ENCODE measurements around the gene YIPF7.

The YIPF7 gene

DNA sequence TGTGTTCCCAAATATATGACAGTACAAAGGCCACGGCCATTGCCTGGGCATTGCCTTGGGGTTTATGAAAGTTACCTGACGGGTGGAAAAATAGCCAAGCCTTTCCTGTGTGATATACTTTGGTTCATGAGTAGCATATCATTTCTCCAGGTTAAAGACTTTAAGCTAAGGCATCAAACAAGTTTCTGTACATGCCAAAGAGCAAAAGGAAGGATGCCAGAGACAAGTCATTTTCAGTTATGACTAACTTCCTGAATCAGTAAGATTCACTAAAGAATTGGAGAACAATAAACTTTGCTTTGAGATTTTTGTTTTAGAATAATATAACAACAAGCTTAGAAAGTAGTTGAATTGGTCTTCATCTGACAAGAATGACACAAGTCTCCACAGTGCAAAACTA lies 17.1 kb upstream of the YIPF7 start:
- Histone ChIP-seq H3K27ac (ENCODE audit: low read depth, low read length) (no peak overlapping the region), H3K27me3 (ENCODE audit: insufficient read depth, low read length) (no peaks in the 10 kb centered on the region), H3K36me3 (ENCODE audit: insufficient read depth, low read length) (no peaks in the 10 kb centered on the region), H2AFZ (ENCODE audit: low read length, unreplicated experiment) (no peak overlapping the region), H3K4me1 (ENCODE audit: control insufficient read depth, insufficient read depth, low read length, unreplicated experiment) (peaks cover 10% of the 10 kb centered on the region), H3K4me3 (ENCODE audit: low read depth, low read length) (no peak overlapping the region), H3K79me2 (ENCODE audit: control insufficient read depth, insufficient read depth, low read length, unreplicated experiment) (no peaks in the 10 kb centered on the region)

DNA sequence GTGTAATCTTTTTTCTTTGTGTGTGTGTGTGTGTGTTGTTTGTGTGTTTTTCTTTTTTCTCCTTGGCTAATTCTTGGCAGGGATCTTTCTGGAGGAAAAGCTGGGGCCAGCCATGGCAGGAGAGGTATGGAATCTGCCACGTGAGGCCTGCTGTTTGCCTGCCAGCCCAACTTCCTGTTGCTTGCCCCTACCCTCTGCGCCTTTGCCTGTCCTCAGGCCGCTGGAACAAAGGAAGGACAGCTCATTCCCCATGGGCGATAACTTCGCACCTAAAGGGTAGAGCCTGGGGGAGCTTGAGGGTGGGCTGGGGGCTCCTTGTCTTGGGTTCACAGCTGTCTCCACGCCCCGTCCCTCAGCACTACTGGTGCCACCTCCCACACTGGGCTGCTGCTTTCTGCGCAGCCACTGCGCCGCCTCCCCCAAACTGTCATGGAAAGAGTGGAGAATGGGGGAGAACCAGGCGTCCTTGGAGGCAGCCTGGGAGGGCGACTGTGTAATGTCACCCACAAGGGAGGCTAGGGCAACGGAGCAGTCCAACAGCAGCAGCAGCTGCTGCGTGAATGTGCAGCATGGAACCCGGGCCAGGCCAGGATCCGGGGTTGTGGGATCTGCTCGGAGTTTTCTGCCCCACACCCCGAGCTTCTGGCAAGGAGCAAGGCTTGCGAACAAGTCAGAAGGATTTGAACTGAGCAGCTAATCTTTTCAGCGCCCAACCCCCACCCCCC lies 12.3 kb upstream of the YIPF7 start:
- Histone ChIP-seq H3K4me1 (ENCODE audit: control insufficient read depth, insufficient read depth, low read length, unreplicated experiment) (peaks cover 5% of the 10 kb centered on the region), H3K79me2 (ENCODE audit: control insufficient read depth, insufficient read depth, low read length, unreplicated experiment) (no peaks in the 10 kb centered on the region), H2AFZ (ENCODE audit: low read length, unreplicated experiment) (no peak overlapping the region), H3K36me3 (ENCODE audit: insufficient read depth, low read length) (no peaks in the 10 kb centered on the region), H3K4me3 (ENCODE audit: low read depth, low read length) (no peak overlapping the region), H3K27me3 (ENCODE audit: insufficient read depth, low read length) (peaks cover 2% of the 10 kb centered on the region; the same call in 1 of the 2 replicates), H3K27ac (ENCODE audit: low read depth, low read length) (no peak overlapping the region)

DNA sequence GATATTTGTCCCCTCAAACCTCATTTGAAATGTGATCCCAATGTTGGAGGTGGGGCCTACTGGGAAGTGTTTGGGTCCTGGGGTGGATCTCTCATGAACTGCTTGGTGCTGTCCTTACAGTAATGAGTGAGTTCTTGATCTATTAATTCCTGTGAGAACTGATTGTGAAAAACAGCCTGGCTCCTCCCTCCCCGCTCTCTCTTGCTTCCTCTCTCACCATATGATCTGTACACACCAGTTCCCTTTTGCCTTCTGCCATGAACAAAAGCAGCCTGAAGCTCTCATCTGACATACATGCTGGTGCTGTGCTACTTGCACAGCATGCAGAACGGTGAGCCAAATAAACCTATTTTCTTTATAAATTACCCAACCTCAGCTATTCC lies 11.2 kb upstream of the YIPF7 start:
- Histone ChIP-seq H3K27me3 (ENCODE audit: insufficient read depth, low read length) (peaks cover 6% of the 10 kb centered on the region; the same call in 1 of the 2 replicates), H3K4me1 (ENCODE audit: control insufficient read depth, insufficient read depth, low read length, unreplicated experiment) (no peaks in the 10 kb centered on the region), H2AFZ (ENCODE audit: low read length, unreplicated experiment) (no peak overlapping the region), H3K4me3 (ENCODE audit: low read depth, low read length) (no peak overlapping the region), H3K36me3 (ENCODE audit: insufficient read depth, low read length) (no peaks in the 10 kb centered on the region), H3K27ac (ENCODE audit: low read depth, low read length) (no peak overlapping the region), H3K79me2 (ENCODE audit: control insufficient read depth, insufficient read depth, low read length, unreplicated experiment) (no peaks in the 10 kb centered on the region)

DNA sequence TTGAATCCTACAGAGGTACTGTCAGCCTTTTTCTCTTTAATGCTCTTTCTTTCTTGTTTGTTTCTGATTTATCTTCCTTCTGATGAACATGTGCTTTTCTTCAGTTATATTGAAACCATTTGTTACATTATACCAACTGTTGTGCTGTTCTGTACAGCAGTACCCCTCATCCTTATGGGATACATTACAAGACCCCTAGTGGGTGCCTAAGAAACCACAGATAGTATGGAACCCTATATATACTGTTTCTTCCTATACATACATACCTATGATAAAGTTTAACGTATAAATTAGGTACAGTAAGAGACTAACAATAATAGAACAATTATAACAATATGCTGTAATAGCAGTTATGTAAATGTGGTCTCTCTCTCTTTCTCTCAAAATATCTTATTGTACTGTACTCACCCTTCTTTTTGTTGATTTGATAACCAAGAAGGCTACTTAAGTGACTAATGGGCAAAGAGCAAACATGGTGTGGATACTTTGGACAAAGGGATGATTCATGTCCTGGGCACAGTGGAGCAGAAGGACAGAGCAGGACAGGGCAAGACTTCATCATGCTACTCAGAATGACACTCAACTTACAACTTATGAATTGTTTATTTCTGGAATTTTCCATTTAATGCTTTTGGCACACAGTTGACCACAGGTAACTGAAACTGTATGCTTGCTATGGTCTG lies 10.7 kb upstream of the YIPF7 start:
- H3K27ac ChIP-seq (ENCODE audit: low read depth, low read length), result no peak overlapping the region
- no peaks in the 10 kb centered on the region for H3K79me2 ChIP-seq (ENCODE audit: control insufficient read depth, insufficient read depth, low read length, unreplicated experiment)
- no peak overlapping the region for H3K4me3 ChIP-seq (ENCODE audit: low read depth, low read length)

DNA sequence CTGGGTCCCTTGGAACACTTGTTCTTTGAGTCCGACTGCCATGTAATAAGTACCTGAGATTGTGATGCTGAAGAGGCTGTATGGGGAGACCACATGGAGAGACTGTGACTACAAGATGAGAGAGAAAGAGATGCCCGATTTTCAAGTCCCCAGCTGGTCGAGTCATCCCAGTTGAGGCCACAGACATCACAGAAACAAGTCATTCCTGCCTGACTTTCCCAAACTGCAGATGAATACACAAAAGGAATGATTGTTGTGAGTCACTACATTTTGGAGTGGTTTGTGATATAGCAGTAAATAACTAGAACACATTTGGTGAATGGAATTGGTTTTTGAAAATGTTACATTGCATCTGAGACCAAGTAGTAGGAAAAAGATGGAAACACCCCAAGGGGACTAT lies 9.0 kb upstream of the YIPF7 start:
- Histone ChIP-seq H2AFZ (ENCODE audit: low read length, unreplicated experiment) (no peak overlapping the region), H3K4me3 (ENCODE audit: low read depth, low read length) (no peak overlapping the region), H3K36me3 (ENCODE audit: insufficient read depth, low read length) (no peaks in the 10 kb centered on the region), H3K4me1 (ENCODE audit: control insufficient read depth, insufficient read depth, low read length, unreplicated experiment) (no peaks in the 10 kb centered on the region), H3K27me3 (ENCODE audit: insufficient read depth, low read length) (peaks cover 10% of the 10 kb centered on the region), H3K27ac (ENCODE audit: low read depth, low read length) (no peak overlapping the region), H3K79me2 (ENCODE audit: control insufficient read depth, insufficient read depth, low read length, unreplicated experiment) (no peaks in the 10 kb centered on the region)

More for the DNA sequence above, 10.7 kb upstream of the YIPF7 start:
- no peaks in the 10 kb centered on the region for H3K36me3 ChIP-seq (ENCODE audit: insufficient read depth, low read length)
- no peaks in the 10 kb centered on the region for H3K4me1 ChIP-seq (ENCODE audit: control insufficient read depth, insufficient read depth, low read length, unreplicated experiment)
- no peak overlapping the region for H2AFZ ChIP-seq (ENCODE audit: low read length, unreplicated experiment)
- H3K27me3 ChIP-seq (ENCODE audit: insufficient read depth, low read length), result peaks cover 6% of the 10 kb centered on the region; the same call in 1 of the 2 replicates

DNA sequence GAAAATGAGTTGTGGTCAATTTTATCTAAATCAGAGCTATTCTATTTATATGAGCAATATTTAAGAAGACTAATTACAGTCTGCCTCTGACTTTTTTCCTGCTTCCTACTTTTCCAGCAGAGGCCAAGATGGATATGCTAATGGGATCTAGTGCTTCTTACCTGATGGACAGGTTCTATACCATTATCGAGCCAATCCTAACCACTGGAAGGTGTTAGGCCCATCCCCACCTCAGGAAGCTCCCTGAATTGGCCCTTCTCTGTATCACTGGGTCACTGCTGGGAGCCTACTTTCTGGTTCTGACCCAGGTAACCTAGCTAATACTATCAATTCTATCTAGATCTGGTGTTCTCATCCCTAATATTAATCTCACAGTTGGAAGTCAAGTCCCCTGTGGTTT lies 577 bp upstream of the YIPF7 start:
- no peak overlapping the region for H3K4me3 ChIP-seq (ENCODE audit: low read depth, low read length)
- H3K27me3 ChIP-seq (ENCODE audit: insufficient read depth, low read length), result peaks cover 44% of the 10 kb centered on the region
- H3K4me1 ChIP-seq (ENCODE audit: control insufficient read depth, insufficient read depth, low read length, unreplicated experiment), result no peaks in the 10 kb centered on the region
- no peaks in the 10 kb centered on the region for H3K79me2 ChIP-seq (ENCODE audit: control insufficient read depth, insufficient read depth, low read length, unreplicated experiment)
- no peaks in the 10 kb centered on the region for H3K36me3 ChIP-seq (ENCODE audit: insufficient read depth, low read length)
- no peak overlapping the region for H3K27ac ChIP-seq (ENCODE audit: low read depth, low read length)
- H2AFZ ChIP-seq (ENCODE audit: low read length, unreplicated experiment), result no peak overlapping the region

DNA sequence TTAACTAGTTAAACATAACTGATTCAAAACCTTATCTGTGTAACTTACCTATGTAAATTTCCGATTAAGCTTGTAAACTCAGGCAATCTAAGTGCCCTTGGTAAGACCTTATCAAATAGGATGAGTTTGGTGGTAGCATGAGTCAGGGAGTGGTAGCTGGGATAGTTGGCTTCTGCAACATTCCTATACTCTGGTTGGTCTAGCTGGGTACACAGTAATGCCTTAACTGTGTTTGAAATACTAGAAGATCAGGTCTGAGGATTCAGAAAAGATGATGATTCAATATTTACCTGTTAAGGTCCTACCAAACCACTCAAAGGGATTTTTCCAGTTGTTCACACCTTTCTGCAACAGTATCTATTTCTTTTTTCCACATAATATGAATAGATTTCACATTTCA lies 5.3 kb downstream of the YIPF7 start:
- Histone ChIP-seq H3K27ac (ENCODE audit: low read depth, low read length) (no peak overlapping the region), H3K27me3 (ENCODE audit: insufficient read depth, low read length) (peaks cover 26% of the 10 kb centered on the region), H3K36me3 (ENCODE audit: insufficient read depth, low read length) (no peaks in the 10 kb centered on the region), H3K79me2 (ENCODE audit: control insufficient read depth, insufficient read depth, low read length, unreplicated experiment) (no peaks in the 10 kb centered on the region), H2AFZ (ENCODE audit: low read length, unreplicated experiment) (no peak overlapping the region), H3K4me1 (ENCODE audit: control insufficient read depth, insufficient read depth, low read length, unreplicated experiment) (no peaks in the 10 kb centered on the region), H3K4me3 (ENCODE audit: low read depth, low read length) (no peak overlapping the region)

DNA sequence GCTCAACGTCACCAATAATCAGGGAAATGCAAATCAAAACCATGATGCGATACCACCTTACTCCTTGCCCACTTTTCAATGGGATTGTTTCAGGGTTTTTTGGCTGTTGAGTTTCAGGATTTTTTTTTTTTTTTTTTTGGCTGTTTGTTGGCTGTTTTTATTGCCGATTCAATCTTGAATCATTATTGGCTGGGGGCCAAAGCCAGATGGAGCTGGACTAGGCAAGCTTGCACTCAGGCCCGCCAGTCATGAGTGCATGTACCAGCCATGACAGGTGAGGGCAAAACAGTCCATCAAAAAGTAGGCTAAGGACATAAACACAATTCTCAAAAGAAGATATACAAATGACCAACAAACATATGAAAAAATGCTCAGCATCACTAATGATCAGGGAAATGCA lies 13.3 kb downstream of the YIPF7 start:
- no peaks in the 10 kb centered on the region for H3K79me2 ChIP-seq (ENCODE audit: control insufficient read depth, insufficient read depth, low read length, unreplicated experiment)
- no peak overlapping the region for H3K4me3 ChIP-seq (ENCODE audit: low read depth, low read length)
- H2AFZ ChIP-seq (ENCODE audit: low read length, unreplicated experiment), result no peak overlapping the region
- no peak overlapping the region for H3K27ac ChIP-seq (ENCODE audit: low read depth, low read length)
- no peaks in the 10 kb centered on the region for H3K4me1 ChIP-seq (ENCODE audit: control insufficient read depth, insufficient read depth, low read length, unreplicated experiment)
- peaks cover 20% of the 10 kb centered on the region for H3K27me3 ChIP-seq (ENCODE audit: insufficient read depth, low read length)
- no peaks in the 10 kb centered on the region for H3K36me3 ChIP-seq (ENCODE audit: insufficient read depth, low read length)

DNA sequence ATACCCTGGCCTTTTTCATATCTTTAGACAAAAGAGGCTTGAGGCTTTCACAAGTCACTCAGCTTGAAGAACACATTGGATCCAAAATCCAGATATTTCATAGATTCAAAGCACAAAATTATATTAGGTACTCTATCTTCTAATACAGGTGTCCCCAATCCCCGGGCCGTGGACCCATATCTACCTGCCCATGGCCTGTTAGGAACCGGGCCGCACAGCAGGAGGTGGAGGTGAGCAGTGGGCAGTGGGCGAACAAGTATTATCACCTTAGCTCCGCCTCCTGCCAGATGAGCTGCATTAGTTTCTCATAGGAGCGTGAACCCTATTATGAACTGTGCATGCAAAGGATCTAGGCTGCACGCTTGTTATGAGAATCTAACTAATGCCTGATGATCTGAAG lies 18.7 kb downstream of the YIPF7 start:
- Histone ChIP-seq H3K4me3 (ENCODE audit: low read depth, low read length) (no peak overlapping the region), H3K27me3 (ENCODE audit: insufficient read depth, low read length) (peaks cover 40% of the 10 kb centered on the region), H3K27ac (ENCODE audit: low read depth, low read length) (no peak overlapping the region), H2AFZ (ENCODE audit: low read length, unreplicated experiment) (no peak overlapping the region), H3K79me2 (ENCODE audit: control insufficient read depth, insufficient read depth, low read length, unreplicated experiment) (no peaks in the 10 kb centered on the region), H3K4me1 (ENCODE audit: control insufficient read depth, insufficient read depth, low read length, unreplicated experiment) (no peaks in the 10 kb centered on the region), H3K36me3 (ENCODE audit: insufficient read depth, low read length) (no peaks in the 10 kb centered on the region)

DNA sequence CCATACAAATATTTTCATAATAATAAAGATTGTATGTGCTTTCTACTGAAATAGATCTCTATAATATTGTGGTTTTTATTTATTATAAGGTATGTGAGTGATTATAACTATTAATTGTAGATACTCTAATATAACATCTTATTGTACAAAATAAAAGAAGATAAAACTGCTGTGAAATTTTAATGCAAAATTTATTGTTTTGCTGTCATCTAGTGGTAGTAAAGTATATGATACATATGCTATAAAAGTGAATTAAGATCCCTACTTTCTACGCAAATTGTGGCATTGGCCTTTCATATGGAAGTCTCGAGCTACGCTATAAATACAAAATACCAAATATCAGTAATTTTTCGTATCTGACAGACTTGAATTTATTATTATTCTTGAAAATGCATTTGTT lies 19.3 kb downstream of the YIPF7 start:
- no peak overlapping the region for H3K4me3 ChIP-seq (ENCODE audit: low read depth, low read length)
- H3K27me3 ChIP-seq (ENCODE audit: insufficient read depth, low read length), result peaks cover 46% of the 10 kb centered on the region
- no peak overlapping the region for H2AFZ ChIP-seq (ENCODE audit: low read length, unreplicated experiment)
- H3K27ac ChIP-seq (ENCODE audit: low read depth, low read length), result no peak overlapping the region
- H3K79me2 ChIP-seq (ENCODE audit: control insufficient read depth, insufficient read depth, low read length, unreplicated experiment), result no peaks in the 10 kb centered on the region
- H3K36me3 ChIP-seq (ENCODE audit: insufficient read depth, low read length), result no peaks in the 10 kb centered on the region
- H3K4me1 ChIP-seq (ENCODE audit: control insufficient read depth, insufficient read depth, low read length, unreplicated experiment), result no peaks in the 10 kb centered on the region

DNA sequence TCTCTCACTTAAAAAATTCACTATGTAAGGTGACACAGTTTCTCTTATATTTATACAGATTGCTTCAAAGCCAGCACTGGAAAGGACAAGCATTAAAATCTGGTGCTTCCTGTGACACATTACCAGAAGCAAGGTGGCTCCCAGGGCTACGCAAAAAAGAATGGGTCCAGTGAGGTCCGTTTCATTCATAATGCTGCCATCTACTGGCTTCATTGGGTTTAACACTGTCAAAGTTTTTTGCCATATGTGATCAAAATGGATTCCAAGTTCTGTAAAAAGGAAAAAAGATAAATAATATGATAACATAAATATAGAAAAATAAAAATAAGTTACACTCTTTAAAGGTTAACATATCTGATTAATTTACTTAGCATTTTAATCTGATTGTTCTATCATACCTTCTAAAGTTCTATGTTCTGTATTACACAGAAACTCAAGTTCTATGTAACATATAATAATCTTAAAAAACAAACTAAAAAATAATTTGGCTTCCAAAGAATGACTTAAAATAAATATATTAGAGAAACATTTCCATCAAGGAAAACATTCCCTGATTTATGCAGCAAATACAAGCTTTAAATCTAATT lies 22.1 kb downstream of the YIPF7 start:
- Histone ChIP-seq H2AFZ (ENCODE audit: low read length, unreplicated experiment) (no peak overlapping the region), H3K4me3 (ENCODE audit: low read depth, low read length) (no peak overlapping the region), H3K27me3 (ENCODE audit: insufficient read depth, low read length) (peaks cover 47% of the 10 kb centered on the region), H3K79me2 (ENCODE audit: control insufficient read depth, insufficient read depth, low read length, unreplicated experiment) (no peaks in the 10 kb centered on the region), H3K4me1 (ENCODE audit: control insufficient read depth, insufficient read depth, low read length, unreplicated experiment) (no peaks in the 10 kb centered on the region), H3K36me3 (ENCODE audit: insufficient read depth, low read length) (no peaks in the 10 kb centered on the region), H3K27ac (ENCODE audit: low read depth, low read length) (no peak overlapping the region)
